ENCODE measurements around the gene IL3RA.
"Not testable (repeated sequence)": the region's sequence is repeated elsewhere in the genome, so short reads cannot be mapped to it uniquely, and the experiment has no call there.

The IL3RA gene

DNA sequence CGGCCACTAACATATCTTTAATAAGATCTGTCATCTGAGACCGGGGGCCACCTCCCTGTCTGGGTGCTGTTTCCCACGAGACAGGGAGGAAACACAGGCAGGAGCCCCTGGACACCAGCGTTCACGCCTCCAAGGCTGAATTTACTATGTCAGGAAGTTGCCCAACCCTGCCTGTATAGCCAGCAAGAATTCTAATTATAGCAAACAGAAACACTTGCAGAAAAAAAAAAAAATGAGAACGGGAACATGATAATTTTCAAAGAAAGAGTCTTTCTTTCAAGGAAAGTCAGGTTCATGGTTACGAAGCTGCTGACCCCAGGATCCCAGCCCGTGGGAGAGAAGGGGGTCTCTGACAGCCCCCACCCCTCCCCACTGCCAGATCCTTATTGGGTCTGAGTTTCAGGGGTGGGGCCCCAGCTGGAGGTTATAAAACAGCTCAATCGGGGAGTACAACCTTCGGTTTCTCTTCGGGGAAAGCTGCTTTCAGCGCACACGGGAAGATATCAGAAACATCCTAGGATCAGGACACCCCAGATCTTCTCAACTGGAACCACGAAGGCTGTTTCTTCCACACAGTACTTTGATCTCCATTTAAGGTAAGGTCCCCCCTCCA is at the start of gene IL3RA:
Gene IL3RA (plus strand): TSS at position 455 of the 613 bp plus-strand sequence. CDS start 4,981 bp downstream, outside the sequence.
- in situ Hi-C loops (cut with MboI; ENCODE audit: low sequenced_read_pairs, unreplicated experiment), result no loop called here
- peak; percentile 70 for DNase-seq (ENCODE audit: low spot score)
- TF ChIP-seq, protein P1, sequence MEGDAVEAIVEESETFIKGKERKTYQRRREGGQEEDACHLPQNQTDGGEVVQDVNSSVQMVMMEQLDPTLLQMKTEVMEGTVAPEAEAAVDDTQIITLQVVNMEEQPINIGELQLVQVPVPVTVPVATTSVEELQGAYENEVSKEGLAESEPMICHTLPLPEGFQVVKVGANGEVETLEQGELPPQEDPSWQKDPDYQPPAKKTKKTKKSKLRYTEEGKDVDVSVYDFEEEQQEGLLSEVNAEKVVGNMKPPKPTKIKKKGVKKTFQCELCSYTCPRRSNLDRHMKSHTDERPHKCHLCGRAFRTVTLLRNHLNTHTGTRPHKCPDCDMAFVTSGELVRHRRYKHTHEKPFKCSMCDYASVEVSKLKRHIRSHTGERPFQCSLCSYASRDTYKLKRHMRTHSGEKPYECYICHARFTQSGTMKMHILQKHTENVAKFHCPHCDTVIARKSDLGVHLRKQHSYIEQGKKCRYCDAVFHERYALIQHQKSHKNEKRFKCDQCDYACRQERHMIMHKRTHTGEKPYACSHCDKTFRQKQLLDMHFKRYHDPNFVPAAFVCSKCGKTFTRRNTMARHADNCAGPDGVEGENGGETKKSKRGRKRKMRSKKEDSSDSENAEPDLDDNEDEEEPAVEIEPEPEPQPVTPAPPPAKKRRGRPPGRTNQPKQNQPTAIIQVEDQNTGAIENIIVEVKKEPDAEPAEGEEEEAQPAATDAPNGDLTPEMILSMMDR (IDR thresholded peaks at IDR 0.05; ENCODE audit: borderline replicate concordance, control extremely low read depth, extremely low read depth, insufficient read depth, missing control alignments), result no peak

DNA sequence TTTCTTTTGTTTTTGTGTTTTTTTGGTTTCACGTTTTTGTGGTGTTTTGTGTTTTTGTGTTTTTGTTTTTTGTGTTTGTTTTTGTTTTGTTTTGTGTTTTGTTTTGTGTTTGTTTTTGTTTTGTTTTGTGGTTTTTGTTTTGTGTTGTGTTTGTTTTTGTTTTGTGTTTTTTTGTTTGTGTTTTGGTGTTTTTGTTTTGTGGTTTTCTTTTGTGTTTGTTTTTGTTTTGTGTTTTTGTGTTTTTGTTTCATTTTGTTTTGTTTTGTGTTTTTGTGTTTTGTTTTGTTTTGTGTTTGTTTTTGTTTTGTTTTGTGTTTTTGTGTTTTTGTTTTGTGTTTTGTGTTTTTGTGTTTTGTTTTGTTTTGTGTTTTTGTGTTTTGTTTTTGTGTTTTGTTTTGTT is 47.0 kb upstream of the IL3RA start:
- in situ Hi-C loops (cut with MboI; ENCODE audit: low sequenced_read_pairs, unreplicated experiment), result no loop called here
- TF ChIP-seq, protein P1 (IDR thresholded peaks at IDR 0.05; ENCODE audit: borderline replicate concordance, control extremely low read depth, extremely low read depth, insufficient read depth, missing control alignments), result no peak
- DNase-seq (ENCODE audit: low spot score), result no peak

DNA sequence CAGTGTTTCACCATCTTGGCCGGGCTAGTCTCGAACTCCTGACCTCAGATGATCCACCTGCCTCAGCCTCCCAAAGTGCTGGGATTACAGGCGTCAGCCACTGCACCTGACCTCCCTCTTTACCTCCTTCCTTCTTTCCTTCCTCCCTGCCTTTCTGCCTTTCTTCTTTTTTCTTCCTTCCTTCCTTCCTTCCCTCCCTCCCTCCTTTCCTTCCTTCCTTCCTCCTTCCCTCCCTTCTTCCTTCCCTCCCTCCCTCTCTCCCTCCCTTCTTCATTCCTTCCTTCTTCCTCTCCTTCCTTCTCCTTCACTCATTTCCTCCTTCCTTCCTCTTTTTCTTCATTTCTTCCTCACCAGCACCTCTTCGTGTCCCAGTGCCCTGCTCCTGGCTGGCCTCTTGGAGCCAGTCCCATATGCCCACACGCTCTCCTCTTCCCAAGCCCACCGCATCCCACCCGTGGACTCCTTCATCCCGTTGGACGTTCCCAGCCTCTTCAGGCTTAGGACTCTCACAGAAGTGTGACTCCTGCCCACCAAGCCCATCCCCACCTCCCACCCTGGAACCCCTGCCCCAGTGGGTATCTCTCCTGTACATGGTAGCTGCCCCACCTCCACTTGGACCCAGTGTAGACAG is 45.4 kb upstream of the IL3RA start:
- TF ChIP-seq, protein P1 (IDR thresholded peaks at IDR 0.05; ENCODE audit: borderline replicate concordance, control extremely low read depth, extremely low read depth, insufficient read depth, missing control alignments), result no peak
- DNase-seq (ENCODE audit: low spot score), result no peak
- in situ Hi-C loops (cut with MboI; ENCODE audit: low sequenced_read_pairs, unreplicated experiment), result no loop called here

DNA sequence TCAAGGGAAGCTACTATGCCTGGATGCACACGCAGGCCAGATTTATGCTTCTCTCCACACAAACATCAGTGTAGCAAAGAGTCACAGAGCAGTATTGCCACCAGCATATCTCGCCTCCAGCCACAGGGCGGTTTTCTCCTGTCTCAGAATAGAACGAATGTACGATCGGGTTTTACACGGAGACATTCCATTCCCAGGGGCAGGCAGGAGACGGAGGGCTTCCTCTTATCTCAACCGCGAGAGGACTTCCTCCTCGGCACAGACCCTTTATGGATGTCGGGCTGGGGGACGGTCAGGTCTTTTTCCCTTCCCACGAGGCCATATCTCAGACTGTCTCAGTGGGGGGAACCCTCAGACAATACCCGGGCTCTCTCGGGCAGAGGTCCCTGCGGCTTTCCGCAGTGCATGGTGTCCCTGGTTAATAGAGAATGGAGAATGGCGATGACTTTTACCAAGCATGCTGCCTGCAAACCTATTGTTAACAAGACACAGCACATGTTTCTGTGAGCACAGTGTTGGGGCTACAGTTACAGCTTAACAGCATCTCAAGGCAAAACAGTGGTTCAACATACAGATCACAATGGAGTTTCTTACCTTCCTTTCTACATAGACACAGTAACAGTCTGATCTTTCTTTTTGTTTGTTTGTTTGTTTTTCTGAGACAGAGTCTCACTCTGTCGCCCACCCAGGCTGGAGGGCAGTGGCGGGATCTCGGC is 43.9 kb upstream of the IL3RA start:
- TF ChIP-seq, protein P1 (IDR thresholded peaks at IDR 0.05; ENCODE audit: borderline replicate concordance, control extremely low read depth, extremely low read depth, insufficient read depth, missing control alignments), result no peak
- DNase-seq (ENCODE audit: low spot score), result no peak
- in situ Hi-C loops (cut with MboI; ENCODE audit: low sequenced_read_pairs, unreplicated experiment), result no loop called here

DNA sequence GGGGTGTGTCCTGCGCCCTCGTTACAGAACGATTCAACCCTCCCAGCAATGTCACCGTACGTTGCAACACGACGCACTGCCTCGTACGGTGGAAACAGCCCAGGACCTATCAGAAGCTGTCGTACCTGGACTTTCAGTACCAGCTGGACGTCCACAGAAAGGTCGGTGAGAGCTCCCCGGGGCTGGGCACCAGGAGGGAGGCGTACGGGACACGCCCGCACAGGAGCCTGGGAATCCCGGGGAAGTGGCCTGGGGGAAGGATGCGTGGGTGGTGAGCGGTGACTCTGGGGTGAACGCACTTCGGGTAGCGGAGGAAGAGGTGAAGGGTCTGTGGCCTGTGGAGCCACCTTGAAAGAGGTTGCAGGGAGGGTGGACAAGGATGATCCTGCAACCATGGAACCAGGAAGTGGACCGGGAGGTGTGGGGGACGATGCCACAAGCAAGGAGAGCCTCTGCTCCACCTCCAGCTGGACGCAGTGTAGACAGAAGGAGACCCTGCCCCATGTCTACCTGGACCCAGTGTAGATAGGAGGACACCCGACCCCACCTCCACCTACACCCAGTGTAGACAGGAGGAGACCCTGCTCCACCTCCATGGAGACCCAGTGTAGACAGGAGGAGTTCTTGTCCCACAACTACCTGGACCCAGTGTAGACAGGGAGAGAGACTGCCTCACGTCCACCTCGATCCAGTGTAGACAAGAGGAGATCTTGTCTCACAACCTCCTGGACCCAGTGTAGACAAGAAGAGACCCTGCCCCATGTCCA is 42.1 kb upstream of the IL3RA start:
- TF ChIP-seq, protein P1 (IDR thresholded peaks at IDR 0.05; ENCODE audit: borderline replicate concordance, control extremely low read depth, extremely low read depth, insufficient read depth, missing control alignments), result no peak
- no peak for DNase-seq (ENCODE audit: low spot score)
- in situ Hi-C loops (cut with MboI; ENCODE audit: low sequenced_read_pairs, unreplicated experiment), result no loop called here

DNA sequence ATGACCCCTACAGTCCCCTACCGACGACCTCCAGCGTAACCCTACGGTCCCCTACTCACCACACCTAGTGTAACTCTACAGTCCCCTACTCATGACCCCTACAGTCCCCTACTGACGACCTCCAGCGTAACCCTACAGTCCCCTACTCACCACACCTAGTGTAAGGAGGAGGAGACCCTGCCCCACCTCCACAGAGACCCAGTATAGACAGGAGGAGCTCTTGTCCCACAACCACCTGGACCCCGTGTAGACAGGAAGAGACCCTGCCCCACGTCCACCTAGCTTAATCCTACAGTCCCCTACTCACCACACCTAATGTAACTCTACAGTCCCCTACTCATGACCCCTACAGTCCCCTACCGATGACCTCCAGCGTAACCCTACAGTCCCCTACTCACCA is 41.0 kb upstream of the IL3RA start:
- DNase-seq (ENCODE audit: low spot score), result no peak
- in situ Hi-C loops (cut with MboI; ENCODE audit: low sequenced_read_pairs, unreplicated experiment), result no loop called here
- TF ChIP-seq, protein P1 (IDR thresholded peaks at IDR 0.05; ENCODE audit: borderline replicate concordance, control extremely low read depth, extremely low read depth, insufficient read depth, missing control alignments), result no peak

DNA sequence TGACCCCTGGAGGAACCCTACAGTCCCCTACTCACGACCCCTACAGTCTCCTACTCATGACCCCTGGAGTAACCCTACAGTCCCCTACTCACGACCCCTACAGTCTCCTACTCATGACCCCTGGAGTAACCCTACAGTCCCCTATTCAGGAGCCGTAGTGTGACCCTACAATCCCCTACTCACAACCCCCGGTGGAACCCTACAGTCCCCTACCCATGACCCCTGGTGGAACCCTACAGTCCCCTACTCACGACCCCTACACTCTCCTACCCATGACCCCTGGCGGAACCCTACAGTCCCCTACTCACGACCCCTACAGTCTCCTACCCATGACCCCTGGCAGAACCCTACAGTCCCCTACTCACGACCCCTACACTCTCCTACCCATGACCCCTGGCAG is 39.0 kb upstream of the IL3RA start:
- DNase-seq (ENCODE audit: low spot score); in situ Hi-C loops (cut with MboI; ENCODE audit: low sequenced_read_pairs, unreplicated experiment): not testable (repeated sequence)

All from GM13976 (cell line).